ENCODE results near the gene TAC1.

GRCh38 chr7:97735075-97735474, 3.2 kb downstream of the TAC1 start:
- TF ChIP-seq YY1 (tag by site-specific recombination; IDR thresholded peaks at IDR 0.05) = no peak
- no peak for TF ChIP-seq CTCF (tag by site-specific recombination; IDR thresholded peaks at IDR 0.05)
- TF ChIP-seq ZNF174 (tag by site-specific recombination; IDR thresholded peaks at IDR 0.05) = no peak
- no peak for TF ChIP-seq ZNF76 (tag by site-specific recombination; IDR thresholded peaks at IDR 0.05; ENCODE audit: borderline replicate concordance, low read depth)
- no peak for TF ChIP-seq PRDM6 (tag by site-specific recombination; IDR thresholded peaks at IDR 0.05)
- no peak for TF ChIP-seq ZNF274 (IDR thresholded peaks at IDR 0.05; ENCODE audit: low read length)
- TF ChIP-seq ZNF274 (tag by site-specific recombination; IDR thresholded peaks at IDR 0.05; ENCODE audit: borderline replicate concordance) = no peak
- TF ChIP-seq REST (tag by site-specific recombination; IDR thresholded peaks at IDR 0.05) = no peak
- TF ChIP-seq ZBTB8A (tag by site-specific recombination; IDR thresholded peaks at IDR 0.05) = no peak
- no peak for TF ChIP-seq ZNF19 (tag by site-specific recombination; IDR thresholded peaks at IDR 0.05; ENCODE audit: low read depth)
- no peak for TF ChIP-seq ZNF311 (tag by site-specific recombination; IDR thresholded peaks at IDR 0.05; ENCODE audit: borderline replicate concordance)
- no peak for TF ChIP-seq ZNF184 (tag by site-specific recombination; IDR thresholded peaks at IDR 0.05)
- TF ChIP-seq MEIS1 (CRISPR knock-in tag; IDR thresholded peaks at IDR 0.05; ENCODE audit: borderline replicate concordance) = no peak
- peak; percentile 78 for TF ChIP-seq ATF2 (tag by site-specific recombination; IDR thresholded peaks at IDR 0.05; ENCODE audit: low read depth)

All from HEK293 (cell line).